ENCODE results near the gene ATP5F1D.

DNA sequence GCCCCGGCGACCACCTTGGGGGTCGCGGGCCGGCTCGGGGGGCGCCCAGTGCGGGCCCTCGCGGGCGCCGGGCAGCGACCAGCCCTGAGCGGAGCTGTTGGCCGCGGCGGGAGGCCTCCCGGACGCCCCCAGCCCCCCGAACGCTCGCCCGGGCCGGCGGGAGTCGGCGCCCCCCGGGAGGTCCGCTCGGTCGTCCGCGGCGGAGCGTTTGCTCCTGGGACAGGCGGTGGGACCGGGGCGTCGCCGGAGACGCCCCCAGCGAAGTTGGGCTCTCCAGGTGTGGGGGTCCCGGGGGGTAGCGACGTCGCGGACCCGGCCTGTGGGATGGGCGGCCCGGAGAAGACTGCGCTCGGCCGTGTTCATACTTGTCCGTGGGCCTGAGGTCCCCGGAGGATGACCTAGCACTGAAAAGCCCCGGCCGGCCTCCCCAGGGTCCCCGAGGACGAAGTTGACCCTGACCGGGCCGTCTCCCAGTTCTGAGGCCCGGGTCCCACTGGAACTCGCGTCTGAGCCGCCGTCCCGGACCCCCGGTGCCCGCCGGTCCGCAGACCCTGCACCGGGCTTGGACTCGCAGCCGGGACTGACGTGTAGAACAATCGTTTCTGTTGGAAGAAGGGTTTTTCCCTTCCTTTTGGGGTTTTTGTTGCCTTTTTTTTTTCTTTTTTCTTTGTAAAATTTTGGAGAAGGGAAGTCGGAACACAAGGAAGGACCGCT is 35.2 kb upstream of the ATP5F1D start:
- TF ChIP-seq, protein P1, sequence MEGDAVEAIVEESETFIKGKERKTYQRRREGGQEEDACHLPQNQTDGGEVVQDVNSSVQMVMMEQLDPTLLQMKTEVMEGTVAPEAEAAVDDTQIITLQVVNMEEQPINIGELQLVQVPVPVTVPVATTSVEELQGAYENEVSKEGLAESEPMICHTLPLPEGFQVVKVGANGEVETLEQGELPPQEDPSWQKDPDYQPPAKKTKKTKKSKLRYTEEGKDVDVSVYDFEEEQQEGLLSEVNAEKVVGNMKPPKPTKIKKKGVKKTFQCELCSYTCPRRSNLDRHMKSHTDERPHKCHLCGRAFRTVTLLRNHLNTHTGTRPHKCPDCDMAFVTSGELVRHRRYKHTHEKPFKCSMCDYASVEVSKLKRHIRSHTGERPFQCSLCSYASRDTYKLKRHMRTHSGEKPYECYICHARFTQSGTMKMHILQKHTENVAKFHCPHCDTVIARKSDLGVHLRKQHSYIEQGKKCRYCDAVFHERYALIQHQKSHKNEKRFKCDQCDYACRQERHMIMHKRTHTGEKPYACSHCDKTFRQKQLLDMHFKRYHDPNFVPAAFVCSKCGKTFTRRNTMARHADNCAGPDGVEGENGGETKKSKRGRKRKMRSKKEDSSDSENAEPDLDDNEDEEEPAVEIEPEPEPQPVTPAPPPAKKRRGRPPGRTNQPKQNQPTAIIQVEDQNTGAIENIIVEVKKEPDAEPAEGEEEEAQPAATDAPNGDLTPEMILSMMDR (IDR thresholded peaks at IDR 0.05; ENCODE audit: low read depth, low read length): no peak
- no peak for TF ChIP-seq POLR2A (IDR thresholded peaks at IDR 0.05; ENCODE audit: extremely low read depth, insufficient read length)

Data from NB4 (cell line).